WTC11 (cell line): ENCODE results near the gene C5orf58.

ENCODE experiments used
- GABPB1 ChIP-seq: sonication (generic); formaldehyde crosslinking; IDR thresholded peaks from 2 replicates; pipeline ENCODE4 v1.8.1; 2023; ENCODE audit warnings: mild to moderate bottlenecking, missing genetic modification reagents
- NR2C2 ChIP-seq: sonication (generic); formaldehyde crosslinking; IDR thresholded peaks from 2 replicates; pipeline ENCODE4 v1.8.0; 2022; ENCODE audit warnings: mild to moderate bottlenecking, missing genetic modification reagents
- TEAD1 ChIP-seq: sonication (generic); formaldehyde crosslinking; IDR thresholded peaks from 2 replicates; pipeline ENCODE4 v1.8.0; 2022; ENCODE audit warnings: mild to moderate bottlenecking, missing genetic modification reagents
- TF ChIP-seq, protein P1 (sequence below): sonication (generic); formaldehyde crosslinking; IDR thresholded peaks from 2 replicates; pipeline ENCODE4 v1.8.0; 2023; ENCODE audit warnings: missing genetic modification reagents, mild to moderate bottlenecking, borderline replicate concordance
- TF ChIP-seq, protein P2 (sequence below): fragments of 200-600 bp; IDR thresholded peaks from 2 replicates; pipeline ENCODE4 v1.8.0; 2022; ENCODE audit warnings: antibody characterized with exemption
- TF ChIP-seq, protein P3 (sequence below): sonication (generic); formaldehyde crosslinking; IDR thresholded peaks from 2 replicates; pipeline ENCODE4 v1.8.1; 2023; ENCODE audit warnings: mild to moderate bottlenecking, missing genetic modification reagents, moderate library complexity
- TF ChIP-seq, protein P4 (sequence below): sonication (generic); formaldehyde crosslinking; IDR thresholded peaks from 2 replicates; pipeline ENCODE4 v1.8.1; 2022; ENCODE audit warnings: low read depth, mild to moderate bottlenecking, moderate library complexity, missing genetic modification reagents, borderline replicate concordance
- TF ChIP-seq, protein P5 (sequence below): sonication (generic); formaldehyde crosslinking; conservative IDR thresholded peaks from 2 replicates; pipeline ENCODE4 v1.8.1; 2022; ENCODE audit warnings: mild to moderate bottlenecking, missing genetic modification reagents
- TF ChIP-seq, protein P6 (sequence below): sonication (generic); formaldehyde crosslinking; IDR thresholded peaks from 2 replicates; pipeline ENCODE4 v1.8.1; 2022; ENCODE audit warnings: low read depth, missing genetic modification reagents, borderline replicate concordance

DNA sequence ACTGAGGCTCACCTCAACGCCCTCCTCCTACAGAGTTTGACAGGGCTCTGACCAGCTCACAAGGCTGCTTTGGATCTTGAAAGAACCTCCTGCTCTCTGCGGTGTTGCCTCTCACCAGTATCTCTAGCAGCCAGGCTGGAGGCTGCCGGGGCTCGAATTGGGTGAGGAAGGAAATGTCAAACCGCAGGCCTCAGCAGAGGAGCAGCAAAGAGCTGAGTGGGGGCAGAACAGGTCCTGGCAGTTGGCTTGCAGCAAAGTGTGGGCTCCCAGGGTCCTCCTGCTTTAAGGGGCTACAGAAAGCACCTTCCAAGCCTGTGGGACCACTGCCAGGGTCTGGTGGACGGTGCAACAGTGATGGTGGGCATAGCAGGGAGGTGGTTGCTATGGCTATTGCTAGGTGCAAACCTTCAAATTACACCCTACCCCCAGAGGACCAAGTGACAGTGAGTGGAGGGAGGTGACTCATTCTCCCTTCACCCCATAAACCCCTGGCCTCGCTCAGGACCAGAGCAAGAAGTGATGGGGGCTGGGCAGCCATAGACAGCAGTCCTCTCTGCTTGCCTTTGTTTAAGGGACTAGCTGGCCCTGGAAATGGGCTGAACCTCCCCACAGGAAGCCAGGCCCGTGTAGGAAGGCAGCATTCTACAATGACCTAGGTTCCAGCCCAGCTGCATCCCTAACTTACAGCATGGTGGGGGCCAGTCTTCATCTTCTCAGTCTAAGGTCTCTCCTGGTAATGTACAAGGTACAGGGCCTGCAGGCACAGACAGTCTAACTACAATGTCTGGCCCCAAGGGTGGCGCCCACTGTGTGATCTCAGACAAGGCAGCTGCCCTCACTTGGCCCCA lies 46.0 kb downstream of the C5orf58 start:
- TF ChIP-seq, protein P1, sequence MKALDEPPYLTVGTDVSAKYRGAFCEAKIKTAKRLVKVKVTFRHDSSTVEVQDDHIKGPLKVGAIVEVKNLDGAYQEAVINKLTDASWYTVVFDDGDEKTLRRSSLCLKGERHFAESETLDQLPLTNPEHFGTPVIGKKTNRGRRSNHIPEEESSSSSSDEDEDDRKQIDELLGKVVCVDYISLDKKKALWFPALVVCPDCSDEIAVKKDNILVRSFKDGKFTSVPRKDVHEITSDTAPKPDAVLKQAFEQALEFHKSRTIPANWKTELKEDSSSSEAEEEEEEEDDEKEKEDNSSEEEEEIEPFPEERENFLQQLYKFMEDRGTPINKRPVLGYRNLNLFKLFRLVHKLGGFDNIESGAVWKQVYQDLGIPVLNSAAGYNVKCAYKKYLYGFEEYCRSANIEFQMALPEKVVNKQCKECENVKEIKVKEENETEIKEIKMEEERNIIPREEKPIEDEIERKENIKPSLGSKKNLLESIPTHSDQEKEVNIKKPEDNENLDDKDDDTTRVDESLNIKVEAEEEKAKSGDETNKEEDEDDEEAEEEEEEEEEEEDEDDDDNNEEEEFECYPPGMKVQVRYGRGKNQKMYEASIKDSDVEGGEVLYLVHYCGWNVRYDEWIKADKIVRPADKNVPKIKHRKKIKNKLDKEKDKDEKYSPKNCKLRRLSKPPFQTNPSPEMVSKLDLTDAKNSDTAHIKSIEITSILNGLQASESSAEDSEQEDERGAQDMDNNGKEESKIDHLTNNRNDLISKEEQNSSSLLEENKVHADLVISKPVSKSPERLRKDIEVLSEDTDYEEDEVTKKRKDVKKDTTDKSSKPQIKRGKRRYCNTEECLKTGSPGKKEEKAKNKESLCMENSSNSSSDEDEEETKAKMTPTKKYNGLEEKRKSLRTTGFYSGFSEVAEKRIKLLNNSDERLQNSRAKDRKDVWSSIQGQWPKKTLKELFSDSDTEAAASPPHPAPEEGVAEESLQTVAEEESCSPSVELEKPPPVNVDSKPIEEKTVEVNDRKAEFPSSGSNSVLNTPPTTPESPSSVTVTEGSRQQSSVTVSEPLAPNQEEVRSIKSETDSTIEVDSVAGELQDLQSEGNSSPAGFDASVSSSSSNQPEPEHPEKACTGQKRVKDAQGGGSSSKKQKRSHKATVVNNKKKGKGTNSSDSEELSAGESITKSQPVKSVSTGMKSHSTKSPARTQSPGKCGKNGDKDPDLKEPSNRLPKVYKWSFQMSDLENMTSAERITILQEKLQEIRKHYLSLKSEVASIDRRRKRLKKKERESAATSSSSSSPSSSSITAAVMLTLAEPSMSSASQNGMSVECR (CRISPR knock-in tag): no peak
- TF ChIP-seq, protein P2, sequence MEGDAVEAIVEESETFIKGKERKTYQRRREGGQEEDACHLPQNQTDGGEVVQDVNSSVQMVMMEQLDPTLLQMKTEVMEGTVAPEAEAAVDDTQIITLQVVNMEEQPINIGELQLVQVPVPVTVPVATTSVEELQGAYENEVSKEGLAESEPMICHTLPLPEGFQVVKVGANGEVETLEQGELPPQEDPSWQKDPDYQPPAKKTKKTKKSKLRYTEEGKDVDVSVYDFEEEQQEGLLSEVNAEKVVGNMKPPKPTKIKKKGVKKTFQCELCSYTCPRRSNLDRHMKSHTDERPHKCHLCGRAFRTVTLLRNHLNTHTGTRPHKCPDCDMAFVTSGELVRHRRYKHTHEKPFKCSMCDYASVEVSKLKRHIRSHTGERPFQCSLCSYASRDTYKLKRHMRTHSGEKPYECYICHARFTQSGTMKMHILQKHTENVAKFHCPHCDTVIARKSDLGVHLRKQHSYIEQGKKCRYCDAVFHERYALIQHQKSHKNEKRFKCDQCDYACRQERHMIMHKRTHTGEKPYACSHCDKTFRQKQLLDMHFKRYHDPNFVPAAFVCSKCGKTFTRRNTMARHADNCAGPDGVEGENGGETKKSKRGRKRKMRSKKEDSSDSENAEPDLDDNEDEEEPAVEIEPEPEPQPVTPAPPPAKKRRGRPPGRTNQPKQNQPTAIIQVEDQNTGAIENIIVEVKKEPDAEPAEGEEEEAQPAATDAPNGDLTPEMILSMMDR: no peak
- no peak for TF ChIP-seq NR2C2 (CRISPR knock-in tag)
- TF ChIP-seq, protein P3, sequence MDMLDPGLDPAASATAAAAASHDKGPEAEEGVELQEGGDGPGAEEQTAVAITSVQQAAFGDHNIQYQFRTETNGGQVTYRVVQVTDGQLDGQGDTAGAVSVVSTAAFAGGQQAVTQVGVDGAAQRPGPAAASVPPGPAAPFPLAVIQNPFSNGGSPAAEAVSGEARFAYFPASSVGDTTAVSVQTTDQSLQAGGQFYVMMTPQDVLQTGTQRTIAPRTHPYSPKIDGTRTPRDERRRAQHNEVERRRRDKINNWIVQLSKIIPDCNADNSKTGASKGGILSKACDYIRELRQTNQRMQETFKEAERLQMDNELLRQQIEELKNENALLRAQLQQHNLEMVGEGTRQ (CRISPR knock-in tag): no peak
- no peak for TF ChIP-seq TEAD1
- TF ChIP-seq, protein P4, sequence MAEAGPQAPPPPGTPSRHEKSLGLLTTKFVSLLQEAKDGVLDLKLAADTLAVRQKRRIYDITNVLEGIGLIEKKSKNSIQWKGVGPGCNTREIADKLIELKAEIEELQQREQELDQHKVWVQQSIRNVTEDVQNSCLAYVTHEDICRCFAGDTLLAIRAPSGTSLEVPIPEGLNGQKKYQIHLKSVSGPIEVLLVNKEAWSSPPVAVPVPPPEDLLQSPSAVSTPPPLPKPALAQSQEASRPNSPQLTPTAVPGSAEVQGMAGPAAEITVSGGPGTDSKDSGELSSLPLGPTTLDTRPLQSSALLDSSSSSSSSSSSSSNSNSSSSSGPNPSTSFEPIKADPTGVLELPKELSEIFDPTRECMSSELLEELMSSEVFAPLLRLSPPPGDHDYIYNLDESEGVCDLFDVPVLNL (CRISPR knock-in tag): no peak
- no peak for TF ChIP-seq GABPB1
- TF ChIP-seq, protein P5, sequence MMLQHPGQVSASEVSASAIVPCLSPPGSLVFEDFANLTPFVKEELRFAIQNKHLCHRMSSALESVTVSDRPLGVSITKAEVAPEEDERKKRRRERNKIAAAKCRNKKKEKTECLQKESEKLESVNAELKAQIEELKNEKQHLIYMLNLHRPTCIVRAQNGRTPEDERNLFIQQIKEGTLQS (CRISPR knock-in tag): no peak
- TF ChIP-seq, protein P6, sequence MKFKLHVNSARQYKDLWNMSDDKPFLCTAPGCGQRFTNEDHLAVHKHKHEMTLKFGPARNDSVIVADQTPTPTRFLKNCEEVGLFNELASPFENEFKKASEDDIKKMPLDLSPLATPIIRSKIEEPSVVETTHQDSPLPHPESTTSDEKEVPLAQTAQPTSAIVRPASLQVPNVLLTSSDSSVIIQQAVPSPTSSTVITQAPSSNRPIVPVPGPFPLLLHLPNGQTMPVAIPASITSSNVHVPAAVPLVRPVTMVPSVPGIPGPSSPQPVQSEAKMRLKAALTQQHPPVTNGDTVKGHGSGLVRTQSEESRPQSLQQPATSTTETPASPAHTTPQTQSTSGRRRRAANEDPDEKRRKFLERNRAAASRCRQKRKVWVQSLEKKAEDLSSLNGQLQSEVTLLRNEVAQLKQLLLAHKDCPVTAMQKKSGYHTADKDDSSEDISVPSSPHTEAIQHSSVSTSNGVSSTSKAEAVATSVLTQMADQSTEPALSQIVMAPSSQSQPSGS (CRISPR knock-in tag): no peak
